SK-N-MC (cell line): ENCODE measurements around the gene TRIM49.
"Not testable (repeated sequence)": the region's sequence is repeated elsewhere in the genome, so short reads cannot be mapped to it uniquely, and the experiment has no call there.

ENCODE experiments used
- DNase-seq: peaks from one replicate; pipeline ENCODE4 v3.0.0-alpha.2; 2011; ENCODE audit warnings: low read depth, low spot score
- H3K27ac ChIP-seq: fragments of 200-600 bp; sonication (generic); 2 replicates; pipeline ENCODE4 v1.5.1; 2016; ENCODE audit warnings: mixed run types
- H3K36me3 ChIP-seq: fragments of 200-600 bp; sonication (generic); 2 replicates; pipeline ENCODE4 v1.6.1; 2017; ENCODE audit warnings: antibody characterized with exemption, low read length, mixed read lengths; ENCODE audit not compliant: insufficient read depth
- H3K4me3 ChIP-seq: fragments of 200-600 bp; sonication (generic); 2 replicates; pipeline ENCODE4 v1.5.1; 2016
- H3K9ac ChIP-seq: fragments of 200-600 bp; sonication (generic); 2 replicates; pipeline ENCODE4 v1.8.0; 2017; ENCODE audit warnings: mixed run types, mixed read lengths; ENCODE audit not compliant: insufficient read length
- H3K9me3 ChIP-seq: fragments of 200-600 bp; sonication (generic); 2 replicates; pipeline ENCODE4 v1.6.1; 2017; ENCODE audit warnings: low read depth, mild to moderate bottlenecking, antibody characterized with exemption, low read length, moderate library complexity, mixed read lengths

TRIM49 gene

GRCh38 chr11:89808475-89808874 is at the start of gene TRIM49:
TRIM49 (minus strand) TSS chr11:89808575; CDS start chr11:89804469, 4,106 bp downstream.
- not testable (repeated sequence) for H3K4me3 ChIP-seq, H3K36me3 ChIP-seq, H3K9ac ChIP-seq, DNase-seq, H3K9me3 ChIP-seq, H3K27ac ChIP-seq

- DNase-seq, H3K4me3 ChIP-seq, H3K27ac ChIP-seq, H3K36me3 ChIP-seq, H3K9me3 ChIP-seq, H3K9ac ChIP-seq: not testable (repeated sequence)
Measured at GRCh38 chr11:89826694-89827093, 18.3 kb upstream of the TRIM49 start.

GRCh38 chr11:89820008-89820407 is 11.6 kb upstream of the TRIM49 start:
- not testable (repeated sequence) for H3K9ac ChIP-seq, DNase-seq, H3K9me3 ChIP-seq, H3K27ac ChIP-seq, H3K36me3 ChIP-seq, H3K4me3 ChIP-seq

GRCh38 chr11:89813535-89813934 is 5.2 kb upstream of the TRIM49 start:
- H3K9me3 ChIP-seq, H3K9ac ChIP-seq, H3K36me3 ChIP-seq, H3K4me3 ChIP-seq, H3K27ac ChIP-seq, DNase-seq: not testable (repeated sequence)

- not testable (repeated sequence) for H3K9ac ChIP-seq, H3K4me3 ChIP-seq, H3K27ac ChIP-seq, DNase-seq, H3K36me3 ChIP-seq, H3K9me3 ChIP-seq
Measured at GRCh38 chr11:89787506-89788063, 20.8 kb downstream of the TRIM49 start.

- H3K9me3 ChIP-seq, DNase-seq, H3K9ac ChIP-seq, H3K4me3 ChIP-seq, H3K27ac ChIP-seq, H3K36me3 ChIP-seq: not testable (repeated sequence)
Measured at GRCh38 chr11:89785726-89786125, 22.6 kb downstream of the TRIM49 start.

GRCh38 chr11:89750822-89751221 is 57.6 kb downstream of the TRIM49 start:
- not testable (repeated sequence) for DNase-seq, H3K4me3 ChIP-seq, H3K9me3 ChIP-seq, H3K36me3 ChIP-seq, H3K27ac ChIP-seq, H3K9ac ChIP-seq
